Vagina (tissue), 2 donors: ENCODE results near the gene ASB5.

Experiments
- CTCF ChIP-seq, 3 experiments: fragments of 450-650 bp in 2 of 3; fragments of 200-600 bp in 1 of 3; sonication (generic) in 1 of 3; IDR thresholded peaks; one replicate each; pipeline ENCODE4 v1.5.1; 2017 to 2019; ENCODE audit warnings: antibody characterized with exemption in 3 of 3, mild to moderate bottlenecking in 2 of 3, moderate library complexity in 2 of 3
- POLR2A ChIP-seq, 2 donors: fragments of 450-650 bp; IDR thresholded peaks; one replicate each; pipeline ENCODE4 v1.6.1; 2017; ENCODE audit warnings: antibody characterized with exemption in 2 of 2, mild to moderate bottlenecking in 2 of 2, moderate library complexity in 2 of 2
- POLR2AphosphoS5 ChIP-seq, 2 donors: sonication (generic); formaldehyde crosslinking; IDR thresholded peaks; one replicate each; pipeline ENCODE4 v1.9.0; 2017; ENCODE audit warnings: antibody characterized with exemption in 2 of 2, mild to moderate bottlenecking in 2 of 2, low read depth in 1 of 2; ENCODE audit not compliant: insufficient read depth in 1 of 2

GRCh38 chr4:176186067-176186466 lies 83.0 kb downstream of the ASB5 start:
- TF ChIP-seq POLR2AphosphoS5 (IDR thresholded peaks at IDR 0.05; ENCODE audit: insufficient read depth in 1 of 2, low read depth in 1 of 2) (no peak), CTCF (IDR thresholded peaks at IDR 0.05) (no peak), POLR2A (IDR thresholded peaks at IDR 0.05) (no peak)
